Sigmoid colon (tissue), 7 donors: ENCODE data around the gene KRT6C. TPM values are rescaled to one million over a fixed set of nuclear protein-coding genes. Genes with fewer than 3 reads are reported as not detected.

Experiments used
- DNase-seq: peaks from one replicate; pipeline ENCODE4 v3.0.0-alpha.2; 2019
- H3K27ac ChIP-seq, 4 donors: fragments of 200-600 bp; sonication (generic); one replicate each; pipeline ENCODE4 v1.5.1; 2016 to 2019; ENCODE audit warnings: mild to moderate bottlenecking in 1 of 4
- H3K27me3 ChIP-seq, 3 donors: fragments of 200-600 bp; sonication (generic); one replicate each; pipeline ENCODE4 v1.5.1; 2019; ENCODE audit warnings: mild to moderate bottlenecking in 1 of 3
- H3K36me3 ChIP-seq, 4 donors: fragments of 200-600 bp; sonication (generic); one replicate each; pipeline ENCODE4 v1.5.1; 2016 to 2019
- H3K4me1 ChIP-seq, 4 donors: fragments of 200-600 bp; sonication (generic); one replicate each; pipeline ENCODE4 v1.5.1; 2017 to 2019
- H3K4me3 ChIP-seq, 4 donors: fragments of 200-600 bp; sonication (generic); one replicate each; pipeline ENCODE4 v1.5.1; 2017 to 2019; ENCODE audit warnings: mild to moderate bottlenecking in 2 of 4, moderate library complexity in 1 of 4
- H3K9me3 ChIP-seq, 4 donors: fragments of 200-600 bp in 3 of 4; sonication (generic) in 3 of 4; one replicate each; pipeline versions ENCODE4 v1.5.1 to v1.6.1; 2013 to 2019
- EP300 ChIP-seq, 4 donors: sonication (generic); formaldehyde crosslinking; IDR thresholded peaks; one replicate each; pipeline ENCODE4 v1.6.1; 2017; ENCODE audit warnings: antibody characterized with exemption in 4 of 4
- POLR2A ChIP-seq, 2 donors: fragments of 450-650 bp; IDR thresholded peaks; one replicate each; pipeline ENCODE4 v1.6.1; 2016; ENCODE audit warnings: antibody characterized with exemption in 2 of 2, mild to moderate bottlenecking in 2 of 2, moderate library complexity in 2 of 2
- POLR2AphosphoS5 ChIP-seq, 4 donors: sonication (generic); formaldehyde crosslinking; IDR thresholded peaks; one replicate each; pipeline ENCODE4 v1.6.1; 2017; ENCODE audit warnings: antibody characterized with exemption in 4 of 4
- WGBS, 2 donors: extraction: QIAGEN DNeasy Blood & Tissue Kit; methylation state at CpG; one replicate each; pipeline ENCODE4 v1.1.7; 2013; 5-methylcytosine and 5-hydroxymethylcytosine counted together
- intact Hi-C: fragments of 100-400 bp; cut with DNase I; formaldehyde crosslinking; loops from one replicate; pipeline ENCODE4 v1.15.1; 2023
- polyA plus RNA-seq, 3 donors: library from polyadenylated mRNA; stranded (reverse); fragments of 200-250 nt; gene quantifications; one replicate each; pipeline ENCODE4 v1.2.3, GENCODE V29; 2013
- total RNA-seq, 4 donors: library from RNA; depleted of rRNA; stranded (reverse); fragments of >200 nt; gene quantifications; one replicate each; pipeline ENCODE4 v1.1.0, GENCODE V29; 2016
- TF ChIP-seq, protein P1 (sequence below), 4 experiments: fragments of 450-650 bp in 3 of 4; fragments of 200-600 bp in 1 of 4; IDR thresholded peaks; one replicate each; pipeline ENCODE4 v1.5.1; 2016 to 2019; ENCODE audit warnings: antibody characterized with exemption in 4 of 4, mild to moderate bottlenecking in 3 of 4, moderate library complexity in 2 of 4
- donor health status: healthy with polysubstance abuse.
- donor health status: Bipolar disorder and iron deficiency.
- donor health status: healthy.

The KRT6C gene
- total and polyA plus RNA-seq, 7 donors = 0.60 TPM; not detected in 6

DNA sequence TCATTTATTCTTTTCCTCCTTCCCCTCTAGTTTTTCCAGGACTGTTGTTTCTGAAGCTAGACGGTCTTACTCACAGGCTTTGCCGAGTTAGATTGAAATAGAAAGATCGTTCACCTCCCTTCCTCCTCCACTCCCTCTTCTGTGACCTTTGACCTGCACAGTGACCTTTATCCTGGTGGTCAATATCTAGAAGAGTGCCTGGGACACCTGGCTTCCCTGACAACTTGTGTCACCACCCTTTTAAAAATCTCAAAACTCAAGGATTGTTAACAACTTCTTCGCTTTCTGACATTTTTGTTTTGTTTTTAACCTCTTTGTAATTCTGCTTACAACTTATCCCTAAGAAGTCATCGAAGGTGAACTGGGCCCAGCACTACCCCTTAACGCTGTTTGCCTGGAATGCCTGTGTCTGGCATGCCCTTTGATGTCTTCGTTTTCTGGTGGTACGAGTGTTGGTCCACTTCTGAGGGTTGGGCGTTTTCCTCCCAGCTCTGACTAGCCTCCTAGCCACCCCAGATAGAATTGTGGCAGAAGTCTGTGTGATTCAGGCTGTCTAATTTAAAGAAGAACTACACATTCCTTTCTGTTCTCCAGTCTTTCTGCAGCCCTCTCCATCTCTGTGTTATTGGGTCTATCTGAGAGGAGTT lies 36.7 kb downstream of the KRT6C start:
- no peak overlapping the region for H3K4me3 ChIP-seq
- TF ChIP-seq, protein P1, sequence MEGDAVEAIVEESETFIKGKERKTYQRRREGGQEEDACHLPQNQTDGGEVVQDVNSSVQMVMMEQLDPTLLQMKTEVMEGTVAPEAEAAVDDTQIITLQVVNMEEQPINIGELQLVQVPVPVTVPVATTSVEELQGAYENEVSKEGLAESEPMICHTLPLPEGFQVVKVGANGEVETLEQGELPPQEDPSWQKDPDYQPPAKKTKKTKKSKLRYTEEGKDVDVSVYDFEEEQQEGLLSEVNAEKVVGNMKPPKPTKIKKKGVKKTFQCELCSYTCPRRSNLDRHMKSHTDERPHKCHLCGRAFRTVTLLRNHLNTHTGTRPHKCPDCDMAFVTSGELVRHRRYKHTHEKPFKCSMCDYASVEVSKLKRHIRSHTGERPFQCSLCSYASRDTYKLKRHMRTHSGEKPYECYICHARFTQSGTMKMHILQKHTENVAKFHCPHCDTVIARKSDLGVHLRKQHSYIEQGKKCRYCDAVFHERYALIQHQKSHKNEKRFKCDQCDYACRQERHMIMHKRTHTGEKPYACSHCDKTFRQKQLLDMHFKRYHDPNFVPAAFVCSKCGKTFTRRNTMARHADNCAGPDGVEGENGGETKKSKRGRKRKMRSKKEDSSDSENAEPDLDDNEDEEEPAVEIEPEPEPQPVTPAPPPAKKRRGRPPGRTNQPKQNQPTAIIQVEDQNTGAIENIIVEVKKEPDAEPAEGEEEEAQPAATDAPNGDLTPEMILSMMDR (IDR thresholded peaks at IDR 0.05) = no peak
- no peak for TF ChIP-seq POLR2AphosphoS5 (IDR thresholded peaks at IDR 0.05)
- no peak for TF ChIP-seq EP300 (IDR thresholded peaks at IDR 0.05)
- TF ChIP-seq POLR2A (IDR thresholded peaks at IDR 0.05) = no peak
- no peak for DNase-seq
- no peaks in the 10 kb centered on the region for H3K36me3 ChIP-seq
- H3K4me1 ChIP-seq = peaks cover 0 to 32% (median 18%) of the 10 kb centered on the region in 4 donors
- H3K9me3 ChIP-seq = no peaks in the 10 kb centered on the region
- H3K27me3 ChIP-seq = no peaks in the 10 kb centered on the region
- 61 to 77% methylated on average over 9 of the region's 9 CpGs for WGBS, 2 donors
- H3K27ac ChIP-seq = peak overlapping the region in 2 of 4 donors; percentile 36 to 66
- intact Hi-C loops = no loop called here

DNA sequence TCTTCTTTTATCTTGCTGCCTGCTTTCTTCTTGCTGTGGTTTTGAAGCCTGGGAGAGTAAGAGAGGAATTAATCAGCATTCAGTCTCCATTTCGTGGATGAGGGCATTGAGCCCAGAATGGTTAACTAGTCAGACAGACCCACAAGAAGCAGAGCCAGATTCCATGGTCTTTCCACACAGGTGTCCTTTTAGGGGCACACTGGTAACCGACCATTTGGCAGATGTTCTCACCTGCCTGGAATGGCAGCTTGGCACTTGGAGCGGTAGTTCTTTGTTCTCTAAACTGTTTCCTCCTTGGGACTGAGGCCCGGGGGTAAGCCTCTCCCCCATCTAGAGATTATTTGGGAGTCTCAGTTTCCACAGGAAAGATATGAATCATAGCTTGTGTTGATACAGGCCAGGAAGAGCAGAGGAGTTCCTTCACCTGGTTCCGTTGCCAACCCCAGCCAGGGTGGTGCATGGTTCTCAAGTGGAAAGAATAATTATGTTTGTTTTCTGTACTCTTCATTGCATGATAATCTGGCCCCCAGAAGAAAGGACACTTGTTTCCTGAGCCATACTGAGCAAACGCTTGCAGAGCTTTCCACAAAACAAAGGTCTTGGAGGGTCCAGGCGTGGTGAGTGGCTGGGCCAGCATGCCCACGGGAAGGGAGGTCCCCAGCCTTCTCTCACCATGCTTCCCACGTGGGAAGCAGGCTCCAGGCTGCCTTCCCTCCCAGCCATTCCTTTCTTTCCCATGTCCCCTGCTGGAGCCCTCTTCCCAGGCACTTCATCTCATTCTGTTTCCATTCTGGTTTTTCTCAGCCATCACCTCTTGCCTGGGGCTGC lies 37.4 kb downstream of the KRT6C start:
- 49 to 59% methylated on average over 9 of the region's 9 CpGs for WGBS, 2 donors
- TF ChIP-seq POLR2A (IDR thresholded peaks at IDR 0.05) (no peak), EP300 (IDR thresholded peaks at IDR 0.05) (no peak), POLR2AphosphoS5 (IDR thresholded peaks at IDR 0.05) (peak in 1 of 4 donors; percentile 23)
- TF ChIP-seq, protein P1 (IDR thresholded peaks at IDR 0.05) = no peak

DNA sequence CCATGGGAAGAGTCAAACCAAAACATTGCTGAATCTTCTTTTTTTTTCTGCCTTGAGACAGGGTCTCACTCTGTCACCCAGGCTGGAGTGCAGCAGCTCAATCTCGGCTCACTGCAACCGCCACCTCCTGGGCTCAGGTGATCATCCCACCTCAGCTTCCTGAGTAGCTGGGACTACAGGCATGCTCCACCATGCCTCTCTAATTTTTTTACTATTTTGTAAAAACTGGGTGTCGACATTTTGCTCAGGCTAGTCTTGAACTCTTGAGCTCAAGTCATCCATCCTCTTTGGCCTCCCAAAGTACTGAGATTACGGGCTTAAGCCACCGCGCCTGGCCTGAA lies 38.0 kb downstream of the KRT6C start:
- intact Hi-C loops = no loop called here
- no peaks in the 10 kb centered on the region for H3K27me3 ChIP-seq
- H3K4me3 ChIP-seq = no peak overlapping the region
- H3K27ac ChIP-seq = peak overlapping the region in 3 of 4 donors; percentile 3 to 66 (median 36)
- TF ChIP-seq, protein P1 (IDR thresholded peaks at IDR 0.05) = no peak
- TF ChIP-seq POLR2AphosphoS5 (IDR thresholded peaks at IDR 0.05) = no peak
- no peak for DNase-seq
- no peaks in the 10 kb centered on the region for H3K36me3 ChIP-seq
- no peaks in the 10 kb centered on the region for H3K9me3 ChIP-seq
- WGBS, 2 donors = 93 to 94% methylated on average over 6 of the region's 6 CpGs
- peaks cover 0 to 20% (median 13%) of the 10 kb centered on the region in 4 donors for H3K4me1 ChIP-seq

More for the DNA sequence above, 37.4 kb downstream of the KRT6C start:
- DNase-seq = no peak
- Histone ChIP-seq H3K4me1 (peaks cover 0 to 26% (median 16%) of the 10 kb centered on the region in 4 donors), H3K36me3 (no peaks in the 10 kb centered on the region), H3K27me3 (no peaks in the 10 kb centered on the region), H3K4me3 (no peak overlapping the region), H3K27ac (peak overlapping the region in 3 of 4 donors; percentile 3 to 66 (median 36)), H3K9me3 (no peaks in the 10 kb centered on the region)
- intact Hi-C loops = no loop called here

DNA sequence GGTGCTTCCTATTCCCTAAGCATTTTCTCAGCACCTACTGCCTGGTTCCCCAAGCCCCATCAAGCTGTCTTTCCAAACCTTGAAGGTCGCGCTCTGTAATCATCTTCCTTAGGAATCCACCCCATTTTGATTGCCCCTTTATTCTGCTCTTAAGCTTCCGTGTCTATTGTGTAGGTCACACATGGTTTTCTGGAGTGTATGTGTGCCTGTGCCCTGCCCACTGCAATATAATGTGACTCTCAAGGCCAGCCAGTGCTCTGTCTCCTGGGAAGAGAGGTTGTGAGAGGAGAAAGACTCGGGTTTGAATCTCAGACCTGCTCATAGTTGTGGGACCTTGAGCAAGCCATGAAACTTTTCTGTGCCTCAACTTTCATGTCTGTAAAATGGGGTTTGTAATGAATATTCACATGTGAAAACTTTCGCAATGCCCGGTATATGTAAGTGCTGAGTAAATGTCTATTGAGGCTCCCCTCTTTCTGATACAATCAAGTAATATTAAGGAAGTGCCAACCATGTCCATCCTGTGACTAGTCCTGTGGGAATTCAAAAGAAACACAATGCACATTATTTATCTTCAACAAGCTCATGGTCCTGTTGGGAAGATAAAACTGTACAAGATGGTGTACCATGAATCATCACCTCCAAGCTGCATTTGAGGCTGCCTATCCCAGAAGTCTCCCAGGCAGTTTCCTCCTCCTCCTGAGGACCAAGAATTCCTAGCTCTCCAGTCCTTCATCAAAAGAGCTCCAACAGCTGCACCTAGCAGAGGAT lies 38.7 kb downstream of the KRT6C start:
- TF ChIP-seq EP300 (IDR thresholded peaks at IDR 0.05) (no peak), POLR2AphosphoS5 (IDR thresholded peaks at IDR 0.05) (no peak), POLR2A (IDR thresholded peaks at IDR 0.05) (no peak)
- TF ChIP-seq, protein P1 (IDR thresholded peaks at IDR 0.05) = no peak
- 51 to 82% methylated on average over 6 of the region's 6 CpGs for WGBS, 2 donors
- Histone ChIP-seq H3K36me3 (no peaks in the 10 kb centered on the region), H3K4me3 (no peak overlapping the region), H3K4me1 (peaks cover 0 to 15% (median 12%) of the 10 kb centered on the region in 4 donors), H3K9me3 (no peaks in the 10 kb centered on the region), H3K27ac (peak overlapping the region in 1 of 4 donors; percentile 66), H3K27me3 (no peaks in the 10 kb centered on the region)
- DNase-seq = no peak
- intact Hi-C loops = no loop called here
